Keratinocyte (primary cell): Measurements from ENCODE around the gene NRP2.

Source experiments
- CTCF ChIP-seq, 3 experiments: IDR thresholded peaks in 1 of 3; conservative IDR thresholded peaks in 1 of 3; optimal IDR thresholded peaks in 1 of 3; 2 replicates in 2 of 3; 3 replicates in 1 of 3; pipeline versions ENCODE3 to v1.5.1; 2011; ENCODE audit warnings: low read length in 3 of 3, mild to moderate bottlenecking in 3 of 3, moderate library complexity in 2 of 3, control low read depth in 1 of 3, inconsistent platforms in 1 of 3; ENCODE audit not compliant: insufficient read depth in 2 of 3; ENCODE audit errors: extremely low read depth in 1 of 3
- EZH2 ChIP-seq: IDR thresholded peaks from one replicate; pipeline ENCODE4 v1.6.1; 2012; ENCODE audit warnings: inconsistent platforms, mild to moderate bottlenecking, low read length, moderate library complexity

- TF ChIP-seq CTCF (optimal IDR thresholded peaks at IDR 0.05 in 1 of 3, IDR thresholded peaks at IDR 0.05 in 1 of 3, conservative IDR thresholded peaks at IDR 0.05 in 1 of 3; ENCODE audit: extremely low read depth in 1 of 3, insufficient read depth in 2 of 3, low read length in 3 of 3) (no peak), EZH2 (no peak)
These were observed 31.9 kb upstream of the NRP2 start for GRCh38 chr2:205650450-205650849.
